Measurements from ENCODE around the gene PRR27.
"Not testable (repeated sequence)": the region's sequence is repeated elsewhere in the genome, so short reads cannot be mapped to it uniquely, and the experiment has no call there.

Gene PRR27

GRCh38 chr4:70212752-70213151, 58.7 kb downstream of the PRR27 start:
- not testable (repeated sequence) for DNase-seq
